ENCODE measurements around the gene PTGS1.

The PTGS1 gene

GRCh38 chr9:122366074-122366660 is 4.7 kb upstream of the PTGS1 start:
- Histone ChIP-seq H3K4ac (ENCODE audit: low read depth, low read length) (no peak overlapping the region), H3K27ac (ENCODE audit: low read depth, low read length) (no peak overlapping the region), H4K8ac (ENCODE audit: low read depth, low read length) (no peak overlapping the region), H3K9ac (ENCODE audit: low read length) (no peak overlapping the region), H3K18ac (ENCODE audit: low read length) (no peak overlapping the region), H3K27me3 (ENCODE audit: insufficient read depth, low read length, poor library complexity) (peaks cover 4% of the 10 kb centered on the region), H2BK5ac (ENCODE audit: low read length) (no peak overlapping the region), H3K4me1 (ENCODE audit: control insufficient read depth, low read depth, low read length) (no peaks in the 10 kb centered on the region), H2BK120ac (ENCODE audit: low read depth, low read length) (no peak overlapping the region), H4K5ac (ENCODE audit: low read length) (no peak overlapping the region), H3K79me1 (ENCODE audit: low read length) (no peaks in the 10 kb centered on the region), H2AK5ac (ENCODE audit: low read length) (no peak overlapping the region), H3K4me3 (ENCODE audit: low read length) (no peak overlapping the region), H3K23ac (ENCODE audit: low read length) (no peak overlapping the region), H3K4me2 (ENCODE audit: low read length) (no peak overlapping the region), H3K56ac (ENCODE audit: low read length) (no peak overlapping the region), H3K79me2 (ENCODE audit: control insufficient read depth, insufficient read depth, low read length) (no peaks in the 10 kb centered on the region), H3K36me3 (ENCODE audit: control insufficient read depth, insufficient read depth, low read length) (no peaks in the 10 kb centered on the region), H2BK15ac (replicated peaks; ENCODE audit: low read depth) (no peak overlapping the region)
- no peak for DNase-seq
- no CpG with 5 or more reads among the region's 6 CpGs for WGBS (ENCODE audit: extremely low coverage, insufficient coverage, low lambda C conversion rate)

GRCh38 chr9:122367065-122367464 is 3.8 kb upstream of the PTGS1 start:
- Histone ChIP-seq H3K18ac (ENCODE audit: low read length) (no peak overlapping the region), H2BK5ac (ENCODE audit: low read length) (no peak overlapping the region), H3K4ac (ENCODE audit: low read depth, low read length) (no peak overlapping the region), H3K4me3 (ENCODE audit: low read length) (no peak overlapping the region), H4K8ac (ENCODE audit: low read depth, low read length) (no peak overlapping the region), H3K4me1 (ENCODE audit: control insufficient read depth, low read depth, low read length) (no peaks in the 10 kb centered on the region), H2AK5ac (ENCODE audit: low read length) (no peak overlapping the region), H3K27me3 (ENCODE audit: insufficient read depth, low read length, poor library complexity) (peaks cover 10% of the 10 kb centered on the region), H3K56ac (ENCODE audit: low read length) (no peak overlapping the region), H4K5ac (ENCODE audit: low read length) (no peak overlapping the region), H3K27ac (ENCODE audit: low read depth, low read length) (no peak overlapping the region), H3K23ac (ENCODE audit: low read length) (no peak overlapping the region), H2BK120ac (ENCODE audit: low read depth, low read length) (no peak overlapping the region), H3K79me2 (ENCODE audit: control insufficient read depth, insufficient read depth, low read length) (no peaks in the 10 kb centered on the region), H3K4me2 (ENCODE audit: low read length) (no peak overlapping the region), H3K9ac (ENCODE audit: low read length) (no peak overlapping the region), H3K79me1 (ENCODE audit: low read length) (no peaks in the 10 kb centered on the region), H2BK15ac (replicated peaks; ENCODE audit: low read depth) (no peak overlapping the region), H3K36me3 (ENCODE audit: control insufficient read depth, insufficient read depth, low read length) (no peaks in the 10 kb centered on the region)
- no peak for DNase-seq
- WGBS (ENCODE audit: extremely low coverage, insufficient coverage, low lambda C conversion rate) = no CpG with 5 or more reads among the region's 7 CpGs

GRCh38 chr9:122367774-122368460 is 2.9 kb upstream of the PTGS1 start:
- Histone ChIP-seq H2BK5ac (ENCODE audit: low read length) (no peak overlapping the region), H4K8ac (ENCODE audit: low read depth, low read length) (no peak overlapping the region), H3K79me2 (ENCODE audit: control insufficient read depth, insufficient read depth, low read length) (no peaks in the 10 kb centered on the region), H3K56ac (ENCODE audit: low read length) (no peak overlapping the region), H3K4me1 (ENCODE audit: control insufficient read depth, low read depth, low read length) (no peaks in the 10 kb centered on the region), H3K4me2 (ENCODE audit: low read length) (no peak overlapping the region), H3K27ac (ENCODE audit: low read depth, low read length) (no peak overlapping the region), H2BK120ac (ENCODE audit: low read depth, low read length) (no peak overlapping the region), H2BK15ac (replicated peaks; ENCODE audit: low read depth) (no peak overlapping the region), H3K4me3 (ENCODE audit: low read length) (no peak overlapping the region), H4K5ac (ENCODE audit: low read length) (no peak overlapping the region), H3K4ac (ENCODE audit: low read depth, low read length) (no peak overlapping the region), H3K9ac (ENCODE audit: low read length) (no peak overlapping the region), H3K79me1 (ENCODE audit: low read length) (no peaks in the 10 kb centered on the region), H3K23ac (ENCODE audit: low read length) (no peak overlapping the region), H3K36me3 (ENCODE audit: control insufficient read depth, insufficient read depth, low read length) (no peaks in the 10 kb centered on the region), H2AK5ac (ENCODE audit: low read length) (no peak overlapping the region), H3K18ac (ENCODE audit: low read length) (no peak overlapping the region), H3K27me3 (ENCODE audit: insufficient read depth, low read length, poor library complexity) (peaks cover 10% of the 10 kb centered on the region)
- WGBS (ENCODE audit: extremely low coverage, insufficient coverage, low lambda C conversion rate) = no CpG with 5 or more reads among the region's 6 CpGs
- no peak for DNase-seq

GRCh38 chr9:122368642-122369041 is 2.2 kb upstream of the PTGS1 start:
- Histone ChIP-seq H3K79me1 (ENCODE audit: low read length) (no peaks in the 10 kb centered on the region), H3K56ac (ENCODE audit: low read length) (no peak overlapping the region), H3K79me2 (ENCODE audit: control insufficient read depth, insufficient read depth, low read length) (no peaks in the 10 kb centered on the region), H3K36me3 (ENCODE audit: control insufficient read depth, insufficient read depth, low read length) (no peaks in the 10 kb centered on the region), H3K4me2 (ENCODE audit: low read length) (no peak overlapping the region), H3K9ac (ENCODE audit: low read length) (no peak overlapping the region), H3K27me3 (ENCODE audit: insufficient read depth, low read length, poor library complexity) (peaks cover 10% of the 10 kb centered on the region), H3K4me1 (ENCODE audit: control insufficient read depth, low read depth, low read length) (no peaks in the 10 kb centered on the region), H2BK120ac (ENCODE audit: low read depth, low read length) (no peak overlapping the region), H2AK5ac (ENCODE audit: low read length) (no peak overlapping the region), H3K27ac (ENCODE audit: low read depth, low read length) (no peak overlapping the region), H3K23ac (ENCODE audit: low read length) (no peak overlapping the region), H4K8ac (ENCODE audit: low read depth, low read length) (no peak overlapping the region), H3K4ac (ENCODE audit: low read depth, low read length) (no peak overlapping the region), H3K18ac (ENCODE audit: low read length) (no peak overlapping the region), H2BK15ac (replicated peaks; ENCODE audit: low read depth) (no peak overlapping the region), H2BK5ac (ENCODE audit: low read length) (no peak overlapping the region), H3K4me3 (ENCODE audit: low read length) (no peak overlapping the region), H4K5ac (ENCODE audit: low read length) (no peak overlapping the region)
- no peak for DNase-seq
- no CpG with 5 or more reads among the region's 1 CpG for WGBS (ENCODE audit: extremely low coverage, insufficient coverage, low lambda C conversion rate)

- WGBS (ENCODE audit: extremely low coverage, insufficient coverage, low lambda C conversion rate) = no CpG with 5 or more reads among the region's 5 CpGs
- no peaks in the 10 kb centered on the region for H3K36me3 ChIP-seq (ENCODE audit: control insufficient read depth, insufficient read depth, low read length)
- no peak for DNase-seq
- no peak overlapping the region for H3K9ac ChIP-seq (ENCODE audit: low read length)
- H3K27ac ChIP-seq (ENCODE audit: low read depth, low read length) = no peak overlapping the region
- H3K4me2 ChIP-seq (ENCODE audit: low read length) = peak overlapping the region; percentile 84
- H2BK15ac ChIP-seq (replicated peaks; ENCODE audit: low read depth) = no peak overlapping the region
- H4K5ac ChIP-seq (ENCODE audit: low read length) = no peak overlapping the region
- no peak overlapping the region for H2AK5ac ChIP-seq (ENCODE audit: low read length)
- no peak overlapping the region for H2BK5ac ChIP-seq (ENCODE audit: low read length)
- peaks cover 3% of the 10 kb centered on the region for H3K4me1 ChIP-seq (ENCODE audit: control insufficient read depth, low read depth, low read length)
- H3K4ac ChIP-seq (ENCODE audit: low read depth, low read length) = no peak overlapping the region
- no peaks in the 10 kb centered on the region for H3K79me2 ChIP-seq (ENCODE audit: control insufficient read depth, insufficient read depth, low read length)
- H3K27me3 ChIP-seq (ENCODE audit: insufficient read depth, low read length, poor library complexity) = peaks cover 10% of the 10 kb centered on the region
- no peaks in the 10 kb centered on the region for H3K79me1 ChIP-seq (ENCODE audit: low read length)
- H2BK120ac ChIP-seq (ENCODE audit: low read depth, low read length) = no peak overlapping the region
- H3K18ac ChIP-seq (ENCODE audit: low read length) = no peak overlapping the region
- H3K56ac ChIP-seq (ENCODE audit: low read length) = no peak overlapping the region
- no peak overlapping the region for H3K4me3 ChIP-seq (ENCODE audit: low read length)
- no peak overlapping the region for H4K8ac ChIP-seq (ENCODE audit: low read depth, low read length)
- no peak overlapping the region for H3K23ac ChIP-seq (ENCODE audit: low read length)
Measured at GRCh38 chr9:122370303-122370702, 521 bp upstream of the PTGS1 start.

GRCh38 chr9:122371846-122372245 is 1.0 kb downstream of the PTGS1 start:
- H3K4ac ChIP-seq (ENCODE audit: low read depth, low read length) = no peak overlapping the region
- no peaks in the 10 kb centered on the region for H3K36me3 ChIP-seq (ENCODE audit: control insufficient read depth, insufficient read depth, low read length)
- H3K4me3 ChIP-seq (ENCODE audit: low read length) = no peak overlapping the region
- H3K56ac ChIP-seq (ENCODE audit: low read length) = no peak overlapping the region
- H2BK120ac ChIP-seq (ENCODE audit: low read depth, low read length) = no peak overlapping the region
- H3K79me1 ChIP-seq (ENCODE audit: low read length) = no peaks in the 10 kb centered on the region
- no peak overlapping the region for H4K8ac ChIP-seq (ENCODE audit: low read depth, low read length)
- no peak overlapping the region for H2AK5ac ChIP-seq (ENCODE audit: low read length)
- DNase-seq = no peak
- no peaks in the 10 kb centered on the region for H3K79me2 ChIP-seq (ENCODE audit: control insufficient read depth, insufficient read depth, low read length)
- no peak overlapping the region for H4K5ac ChIP-seq (ENCODE audit: low read length)
- H2BK5ac ChIP-seq (ENCODE audit: low read length) = no peak overlapping the region
- peaks cover 5% of the 10 kb centered on the region for H3K4me1 ChIP-seq (ENCODE audit: control insufficient read depth, low read depth, low read length)
- no CpG with 5 or more reads among the region's 8 CpGs for WGBS (ENCODE audit: extremely low coverage, insufficient coverage, low lambda C conversion rate)
- H3K23ac ChIP-seq (ENCODE audit: low read length) = no peak overlapping the region
- H3K27ac ChIP-seq (ENCODE audit: low read depth, low read length) = no peak overlapping the region
- H3K27me3 ChIP-seq (ENCODE audit: insufficient read depth, low read length, poor library complexity) = peaks cover 10% of the 10 kb centered on the region
- no peak overlapping the region for H3K18ac ChIP-seq (ENCODE audit: low read length)
- no peak overlapping the region for H2BK15ac ChIP-seq (replicated peaks; ENCODE audit: low read depth)
- no peak overlapping the region for H3K4me2 ChIP-seq (ENCODE audit: low read length)
- H3K9ac ChIP-seq (ENCODE audit: low read length) = no peak overlapping the region
